HFFc6 (cell line): ENCODE measurements around the gene PRKAA2. TPM values are rescaled to one million over a fixed set of nuclear protein-coding genes. Genes with fewer than 3 reads are reported as not detected.
A peak's percentile ranks its signal among the peaks of the same experiment; 100 is the strongest.

Experiments
- DNase-seq: peaks from one replicate; pipeline ENCODE4 v3.0.0-alpha.2; 2018
- H3K27ac Mint-ChIP-seq: 2 replicates; pipeline ENCODE4 v1.8.0; 2020; ENCODE audit warnings: mild to moderate bottlenecking, mixed read lengths
- H3K27me3 Mint-ChIP-seq: 2 replicates; pipeline ENCODE4 v1.8.0; 2021; ENCODE audit warnings: mild to moderate bottlenecking, moderate library complexity, mixed read lengths; ENCODE audit not compliant: insufficient read depth
- H3K36me3 Mint-ChIP-seq: 2 replicates; pipeline ENCODE4 v1.8.0; 2021; ENCODE audit warnings: low read depth, mixed read lengths
- H3K4me1 Mint-ChIP-seq: 2 replicates; pipeline ENCODE4 v1.8.0; 2020; ENCODE audit warnings: low read depth, mixed read lengths
- H3K4me3 Mint-ChIP-seq: 2 replicates; pipeline ENCODE4 v1.8.0; 2020; ENCODE audit warnings: mild to moderate bottlenecking, moderate library complexity, mixed read lengths
- H3K9me3 Mint-ChIP-seq: 2 replicates; pipeline ENCODE4 v1.8.0; 2020; ENCODE audit warnings: mild to moderate bottlenecking, mixed read lengths
- CTCF ChIP-seq: fragments of 200-600 bp; sonication (generic); IDR thresholded peaks from 2 replicates; pipeline ENCODE4 v1.5.0; 2021; ENCODE audit warnings: antibody characterized with exemption, mild to moderate bottlenecking
- total RNA-seq, 6 experiments: library from RNA; stranded (reverse); fragmentation: NEBNext Ultra II Directional; extraction: Animal tissue kit (Norgen Biotek cat#: 25700); gene quantifications; 2 replicates in 1 of 6; 3 replicates in 5 of 6; pipeline ENCODE4 v1.2.3, GENCODE V29; 2021

The PRKAA2 gene
- total RNA-seq, 6 experiments from 2014 or later: 0.05 to 0.62 (median 0.06) TPM

- no peaks in the 10 kb centered on the region for H3K9me3 Mint-ChIP-seq
- no peaks in the 10 kb centered on the region for H3K27me3 Mint-ChIP-seq
- TF ChIP-seq CTCF: no peak
- DNase-seq: no peak
- no peak overlapping the region for H3K27ac Mint-ChIP-seq
- H3K36me3 Mint-ChIP-seq: no peaks in the 10 kb centered on the region
- H3K4me3 Mint-ChIP-seq: no peak overlapping the region
- peaks cover 53% of the 10 kb centered on the region for H3K4me1 Mint-ChIP-seq
Measured at GRCh38 chr1:56712150-56712549, 67.0 kb downstream of the PRKAA2 start.

GRCh38 chr1:56713112-56713511 lies 68.0 kb downstream of the PRKAA2 start:
- H3K4me3 Mint-ChIP-seq: no peak overlapping the region
- TF ChIP-seq CTCF: no peak
- peaks cover 53% of the 10 kb centered on the region for H3K4me1 Mint-ChIP-seq
- DNase-seq: no peak
- H3K36me3 Mint-ChIP-seq: no peaks in the 10 kb centered on the region
- no peak overlapping the region for H3K27ac Mint-ChIP-seq
- no peaks in the 10 kb centered on the region for H3K27me3 Mint-ChIP-seq
- H3K9me3 Mint-ChIP-seq: no peaks in the 10 kb centered on the region

GRCh38 chr1:56715156-56715555 lies 70.0 kb downstream of the PRKAA2 start:
- H3K27me3 Mint-ChIP-seq: no peaks in the 10 kb centered on the region
- peak; percentile 2 for DNase-seq
- peaks cover 44% of the 10 kb centered on the region for H3K4me1 Mint-ChIP-seq
- no peaks in the 10 kb centered on the region for H3K9me3 Mint-ChIP-seq
- no peaks in the 10 kb centered on the region for H3K36me3 Mint-ChIP-seq
- no peak overlapping the region for H3K4me3 Mint-ChIP-seq
- no peak overlapping the region for H3K27ac Mint-ChIP-seq
- no peak for TF ChIP-seq CTCF

GRCh38 chr1:56719171-56719570 lies 74.1 kb downstream of the PRKAA2 start:
- H3K27me3 Mint-ChIP-seq: no peaks in the 10 kb centered on the region
- no peaks in the 10 kb centered on the region for H3K36me3 Mint-ChIP-seq
- H3K4me1 Mint-ChIP-seq: peaks cover 18% of the 10 kb centered on the region
- no peaks in the 10 kb centered on the region for H3K9me3 Mint-ChIP-seq
- TF ChIP-seq CTCF: no peak
- no peak overlapping the region for H3K4me3 Mint-ChIP-seq
- H3K27ac Mint-ChIP-seq: no peak overlapping the region
- no peak for DNase-seq

GRCh38 chr1:56726706-56727105 lies 81.6 kb downstream of the PRKAA2 start:
- Mint-ChIP-seq H3K27me3 (peaks cover 5% of the 10 kb centered on the region), H3K4me1 (no peaks in the 10 kb centered on the region), H3K27ac (no peak overlapping the region), H3K4me3 (no peak overlapping the region), H3K36me3 (no peaks in the 10 kb centered on the region), H3K9me3 (no peaks in the 10 kb centered on the region)
- no peak for TF ChIP-seq CTCF
- DNase-seq: no peak

GRCh38 chr1:56728964-56729363 lies 83.8 kb downstream of the PRKAA2 start:
- no peak overlapping the region for H3K27ac Mint-ChIP-seq
- peaks cover 5% of the 10 kb centered on the region for H3K27me3 Mint-ChIP-seq
- H3K9me3 Mint-ChIP-seq: no peaks in the 10 kb centered on the region
- no peaks in the 10 kb centered on the region for H3K4me1 Mint-ChIP-seq
- no peak for DNase-seq
- H3K36me3 Mint-ChIP-seq: no peaks in the 10 kb centered on the region
- H3K4me3 Mint-ChIP-seq: no peak overlapping the region
- no peak for TF ChIP-seq CTCF
